GM21737 (cell line): ENCODE results near the gene STK32B.
"Not testable (repeated sequence)": the region's sequence is repeated elsewhere in the genome, so short reads cannot be mapped to it uniquely, and the experiment has no call there.

ENCODE experiments used
- ATAC-seq: cut with Tn5 transposase; IDR thresholded peaks from one replicate; pipeline ENCODE4 v1.9.1; 2021; ENCODE audit warnings: mild to moderate bottlenecking, moderate library complexity; ENCODE audit not compliant: unreplicated experiment

Gene STK32B

DNA sequence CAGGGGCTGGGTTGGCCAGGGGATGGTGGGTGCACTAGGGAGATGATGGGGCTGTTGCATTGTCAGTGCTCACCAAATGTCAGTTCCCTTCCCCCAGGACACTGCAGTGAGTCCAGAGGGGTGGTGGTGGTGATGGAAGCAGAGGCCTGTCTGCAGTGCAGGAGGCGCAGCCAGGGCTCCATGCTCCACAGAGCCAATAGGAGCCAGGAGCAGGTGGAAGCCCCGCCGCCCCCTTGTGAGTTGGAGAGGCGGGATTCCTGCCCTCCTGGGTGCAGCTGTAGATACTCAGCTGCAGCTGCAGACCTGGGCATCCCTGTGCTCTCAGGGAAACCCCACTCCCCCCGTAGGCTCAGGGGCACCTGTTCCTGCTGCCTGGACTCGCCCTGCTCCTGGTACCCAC, 372.4 kb downstream of the STK32B start:
- ATAC-seq: no peak

DNA sequence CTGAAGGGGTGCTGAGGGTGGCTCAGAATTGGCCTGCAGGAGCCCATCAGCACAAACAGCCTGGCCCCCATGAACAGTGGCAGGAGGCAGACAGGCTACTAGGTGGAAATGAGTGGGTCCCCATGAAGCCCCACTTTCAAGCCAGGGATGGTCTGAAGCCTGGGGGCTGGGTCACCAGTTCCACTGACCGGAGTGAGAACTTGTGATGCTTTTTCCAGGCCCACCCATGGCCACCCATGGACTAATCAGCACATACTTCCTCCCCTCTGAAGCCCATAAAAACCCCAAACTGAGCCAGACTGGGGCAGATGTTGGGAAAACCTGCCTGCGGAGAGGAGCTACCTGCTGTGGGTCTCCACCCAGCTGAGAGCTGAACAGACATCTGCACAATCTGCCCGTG, 372.9 kb downstream of the STK32B start:
- ATAC-seq: no peak

DNA sequence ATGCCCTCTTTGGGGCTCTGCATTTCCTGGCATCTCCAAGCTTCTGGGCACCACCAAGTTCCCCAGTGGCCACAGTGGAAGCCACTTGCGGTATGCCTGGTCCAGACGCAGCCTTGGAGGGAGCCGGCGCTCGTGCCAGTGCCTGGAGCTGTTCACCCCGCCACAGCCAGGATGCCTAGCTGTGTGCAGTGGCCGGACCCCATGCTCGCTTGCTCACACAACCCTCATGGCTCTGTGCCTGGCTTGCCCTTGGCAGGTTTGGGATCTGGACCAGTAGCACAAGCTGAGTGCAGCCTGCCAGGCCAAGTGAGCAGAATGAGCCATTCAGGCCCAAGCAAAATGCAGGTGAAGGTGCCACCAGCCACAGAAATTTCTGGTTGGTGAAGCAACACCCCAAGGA, 373.6 kb downstream of the STK32B start:
- no peak for ATAC-seq

GRCh38 chr4:5429747-5430146, 378.5 kb downstream of the STK32B start:
- no peak for ATAC-seq

DNA sequence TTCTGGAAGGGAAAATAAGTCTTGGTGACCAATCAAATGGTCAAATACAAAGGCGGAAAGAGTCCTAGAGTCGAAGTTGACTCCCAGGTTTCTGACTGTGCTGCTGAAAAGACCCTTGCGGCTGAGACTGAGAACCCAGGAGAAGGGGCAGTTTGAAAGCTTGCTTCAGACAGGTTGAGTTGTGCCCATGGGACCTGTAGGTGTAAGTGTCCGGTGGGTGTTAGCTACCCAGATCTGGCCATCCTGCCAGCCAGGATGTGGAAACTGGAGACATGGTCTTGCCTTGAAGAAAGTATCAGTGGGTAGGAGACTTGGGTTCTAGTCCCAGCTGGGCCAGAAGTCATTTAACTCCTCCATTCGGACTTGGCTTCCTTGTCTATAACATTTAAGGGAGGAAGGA, 381.9 kb downstream of the STK32B start:
- no peak for ATAC-seq

DNA sequence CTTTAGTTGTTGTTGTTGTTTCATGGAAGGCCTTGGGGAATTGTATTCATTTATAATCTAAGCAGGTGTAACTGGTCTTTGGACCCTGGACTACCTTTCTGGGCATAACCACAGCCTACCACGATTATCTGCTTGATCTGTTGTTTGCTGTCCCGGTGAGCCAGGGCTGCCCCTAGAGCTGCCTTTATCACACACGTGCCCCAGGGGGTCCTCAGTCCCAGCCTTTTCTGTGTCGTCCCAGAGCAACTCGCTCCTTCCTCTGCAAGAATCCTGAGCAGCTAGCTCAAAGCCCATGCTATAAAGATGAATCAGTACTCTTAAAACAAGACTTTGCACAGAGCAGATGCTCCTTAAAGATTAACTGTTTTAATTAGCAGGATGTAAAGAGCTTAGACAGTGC, 383.9 kb downstream of the STK32B start:
- ATAC-seq: no peak

- ATAC-seq: no peak
These were observed 384.5 kb downstream of the STK32B start for GRCh38 chr4:5435823-5436222.

GRCh38 chr4:5443976-5444802, 392.9 kb downstream of the STK32B start:
- ATAC-seq: not testable (repeated sequence)

DNA sequence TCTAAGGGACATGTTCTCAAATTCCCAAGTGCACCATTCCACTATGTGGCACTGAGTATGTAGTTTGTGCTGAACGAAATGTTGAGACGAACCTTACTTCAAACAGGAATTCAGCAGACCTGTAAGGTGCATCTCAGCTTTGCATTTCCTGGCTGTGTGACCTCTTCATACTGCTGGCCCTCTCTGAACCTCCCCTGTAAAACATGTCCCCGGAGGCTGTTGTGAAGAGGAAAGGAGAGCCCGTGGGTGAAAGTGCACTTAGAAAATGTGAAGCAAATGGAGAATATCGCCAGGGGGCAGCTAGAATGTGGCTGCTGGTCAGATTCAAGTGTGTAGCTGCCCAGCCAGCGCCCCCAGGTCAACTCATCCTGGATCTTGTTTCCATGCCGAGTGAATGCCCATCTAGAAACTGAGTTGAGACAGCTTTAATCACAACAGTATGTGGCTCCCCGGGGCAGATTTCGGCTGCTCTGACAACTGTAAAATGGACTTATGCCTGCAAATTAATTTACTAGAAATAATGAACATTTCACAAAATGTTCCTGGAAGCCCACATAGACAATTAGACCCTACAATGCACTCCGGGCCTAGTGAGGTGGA, 393.7 kb downstream of the STK32B start:
- ATAC-seq: no peak

- no peak for ATAC-seq
These were observed 395.4 kb downstream of the STK32B start for GRCh38 chr4:5446595-5447226.

DNA sequence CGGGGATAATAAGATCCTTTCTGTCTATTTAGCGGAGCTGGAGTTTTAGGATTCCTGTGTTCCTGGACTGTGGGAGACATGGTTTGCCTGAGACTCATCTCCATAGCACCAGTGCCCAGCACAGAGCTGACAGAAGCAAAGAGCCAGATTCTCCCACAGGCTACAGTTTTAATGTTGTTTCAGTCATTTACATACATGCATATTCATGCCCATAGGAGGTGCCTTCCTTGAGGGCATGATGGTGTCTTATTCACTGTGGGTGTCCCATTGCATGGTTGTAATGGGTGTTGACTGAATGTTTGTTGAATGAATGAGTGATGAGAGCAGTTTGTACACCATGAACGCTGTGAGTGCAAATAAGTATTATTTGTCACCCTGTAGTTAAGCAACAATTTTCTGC, 396.5 kb downstream of the STK32B start:
- ATAC-seq: no peak

DNA sequence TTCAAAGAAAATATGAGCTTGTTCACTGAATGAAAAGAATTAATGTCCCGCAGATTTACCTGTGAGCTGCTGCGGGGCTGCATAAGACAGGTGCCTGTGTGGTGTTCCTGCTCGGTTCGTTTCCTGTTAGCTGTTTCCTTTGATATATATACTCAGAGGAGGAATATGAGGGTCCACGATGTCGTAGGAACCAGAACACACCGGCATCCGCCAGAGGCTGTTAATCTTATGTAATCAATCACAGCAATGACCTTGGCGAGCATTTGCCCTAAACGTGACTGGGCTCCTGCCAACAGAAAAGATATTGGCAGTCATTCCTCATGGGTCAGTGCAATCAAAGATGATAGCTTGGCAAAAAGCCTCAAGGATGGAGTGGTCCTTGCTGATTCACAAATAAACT, 396.9 kb downstream of the STK32B start:
- no peak for ATAC-seq

- ATAC-seq: no peak
These were observed 400.0 kb downstream of the STK32B start for GRCh38 chr4:5451243-5451642.

GRCh38 chr4:5452156-5452555, 400.9 kb downstream of the STK32B start:
- no peak for ATAC-seq

DNA sequence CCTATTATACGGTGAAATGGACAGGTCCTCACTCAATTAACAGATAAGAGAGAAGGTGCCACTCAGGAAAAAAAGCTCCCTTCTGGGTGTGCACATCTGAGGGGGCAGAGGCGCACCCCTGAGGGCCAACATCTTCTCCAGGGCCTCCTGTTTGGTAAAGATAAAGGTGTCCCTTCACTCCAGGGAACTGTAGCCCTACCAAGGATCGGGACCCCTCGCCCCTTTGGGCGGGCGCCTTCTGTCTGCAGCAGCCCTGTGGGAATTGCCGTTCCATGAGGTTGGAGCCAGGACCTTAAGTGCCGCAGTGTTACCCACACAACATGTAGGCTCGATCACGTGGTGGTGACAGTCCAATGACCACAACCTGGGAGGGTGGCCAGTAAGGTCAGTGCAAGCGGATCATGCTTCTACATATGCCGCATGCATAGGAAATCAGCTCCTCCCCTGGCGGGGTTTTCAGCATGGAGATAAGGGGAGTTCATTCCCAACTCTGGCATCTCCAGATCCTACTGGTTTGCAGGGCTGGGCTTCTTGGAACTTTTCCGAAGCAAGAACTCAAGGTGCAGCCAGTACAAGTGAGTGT, 403.8 kb downstream of the STK32B start:
- no peak for ATAC-seq

- ATAC-seq: no peak
These were observed 405.1 kb downstream of the STK32B start for GRCh38 chr4:5456296-5456845.

GRCh38 chr4:5458676-5459075, 407.4 kb downstream of the STK32B start:
- ATAC-seq: no peak

DNA sequence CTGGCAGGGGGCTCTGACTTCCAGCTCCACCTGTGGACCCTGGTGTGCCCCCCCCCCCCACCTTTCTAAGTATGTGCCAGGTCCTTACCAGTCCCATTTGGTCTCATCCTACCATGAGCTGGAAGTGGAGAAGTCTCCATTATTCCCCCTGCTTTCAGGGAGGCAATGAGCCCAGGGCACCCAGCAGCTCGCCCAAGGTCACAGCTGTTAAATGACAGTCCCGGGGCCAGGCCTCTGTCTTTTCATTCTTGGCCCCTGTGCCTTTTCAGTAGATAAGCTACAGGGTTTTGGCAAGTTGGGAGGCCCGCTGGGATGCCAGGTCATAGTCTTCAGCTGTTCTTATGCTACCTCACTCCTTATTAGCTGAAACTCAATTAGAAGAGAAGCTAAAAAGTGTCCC, 408.0 kb downstream of the STK32B start:
- ATAC-seq: no peak

- no peak for ATAC-seq
These were observed 409.0 kb downstream of the STK32B start for GRCh38 chr4:5460106-5460801.

GRCh38 chr4:5461477-5461876, 410.2 kb downstream of the STK32B start:
- ATAC-seq: no peak

DNA sequence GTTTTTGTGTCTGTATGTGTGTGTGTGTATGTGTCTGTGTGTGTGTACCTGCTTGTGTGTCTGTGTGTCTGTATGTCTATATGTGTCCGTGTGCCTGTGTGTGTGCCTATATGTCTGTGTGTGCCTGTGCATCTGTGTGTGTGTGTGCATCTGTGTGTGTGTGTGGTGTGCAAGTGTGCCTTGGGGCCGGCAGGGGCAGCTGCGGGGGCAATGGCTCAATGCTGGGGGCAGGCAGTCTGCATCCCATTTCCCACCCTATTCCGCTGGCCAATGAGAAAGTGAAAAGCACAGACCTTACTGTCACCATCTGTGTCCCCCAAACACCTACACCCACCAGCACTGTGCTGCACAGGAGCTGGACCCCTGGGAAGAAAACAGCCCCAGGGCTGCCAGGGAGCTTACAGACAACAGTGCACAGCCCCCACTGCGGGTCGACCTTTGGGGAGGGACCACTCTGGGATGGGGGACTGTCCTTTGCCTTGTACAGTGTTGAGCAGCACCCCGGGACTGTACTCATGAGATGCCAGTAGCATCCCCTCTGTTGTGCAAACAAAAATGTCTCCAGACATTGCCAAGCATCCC, 411.1 kb downstream of the STK32B start:
- ATAC-seq: no peak
